Body of pancreas (tissue), 4 donors: ENCODE measurements around the gene MSMO1.

Experiments
- CTCF ChIP-seq, 7 experiments: fragments of 450-650 bp in 4 of 7; fragments of 200-600 bp in 3 of 7; sonication (generic) in 3 of 7; IDR thresholded peaks; one replicate each; pipeline ENCODE4 v1.5.1; 2016 to 2019; ENCODE audit warnings: antibody characterized with exemption in 7 of 7
- POLR2A ChIP-seq, 3 donors: fragments of 450-650 bp; IDR thresholded peaks; one replicate each; pipeline ENCODE4 v1.6.1; 2016; ENCODE audit warnings: antibody characterized with exemption in 3 of 3, mild to moderate bottlenecking in 2 of 3

GRCh38 chr4:165294907-165295306 is 32.6 kb upstream of the MSMO1 start:
- TF ChIP-seq CTCF (IDR thresholded peaks at IDR 0.05) (no peak), POLR2A (IDR thresholded peaks at IDR 0.05) (no peak)
